Suprapubic skin (tissue), 4 donors: ENCODE results near the gene FKBP1B.

Source experiments
- CTCF ChIP-seq, 2 donors: fragments of 200-600 bp in 1 of 2; fragments of 450-650 bp in 1 of 2; sonication (generic) in 1 of 2; IDR thresholded peaks; one replicate each; pipeline ENCODE4 v1.5.1; 2016 to 2019; ENCODE audit warnings: antibody characterized with exemption in 2 of 2, mild to moderate bottlenecking in 1 of 2, moderate library complexity in 1 of 2
- EP300 ChIP-seq: sonication (generic); formaldehyde crosslinking; IDR thresholded peaks from one replicate; pipeline ENCODE4 v1.6.1; 2017; ENCODE audit warnings: antibody characterized with exemption
- POLR2AphosphoS5 ChIP-seq, 3 donors: sonication (generic); formaldehyde crosslinking; IDR thresholded peaks; one replicate each; pipeline ENCODE4 v1.6.1; 2017; ENCODE audit warnings: antibody characterized with exemption in 3 of 3

- TF ChIP-seq CTCF (IDR thresholded peaks at IDR 0.05) (no peak), EP300 (no peak), POLR2AphosphoS5 (IDR thresholded peaks at IDR 0.05) (no peak)
Measured at GRCh38 chr2:24010477-24011249, 38.9 kb upstream of the FKBP1B start.
